HepG2 (cell line): ENCODE data around the gene RSPH4A. TPM values are rescaled to one million over a fixed set of nuclear protein-coding genes. Genes with fewer than 3 reads are reported as not detected.

Experiments
- EEA1 ChIP-seq: sonication (generic); formaldehyde crosslinking; IDR thresholded peaks from 2 replicates; pipeline ENCODE4 v1.5.1; 2020; ENCODE audit warnings: mild to moderate bottlenecking, missing genetic modification reagents, borderline replicate concordance
- FUBP1 ChIP-seq: sonication (generic); formaldehyde crosslinking; IDR thresholded peaks from 2 replicates; pipeline ENCODE4 v1.5.1; 2020; ENCODE audit warnings: missing genetic modification reagents, mild to moderate bottlenecking, borderline replicate concordance
- GATAD2A ChIP-seq: IDR thresholded peaks from 2 replicates; pipeline ENCODE4 v1.6.1; 2016
- GRHL1 ChIP-seq: sonication (generic); formaldehyde crosslinking; conservative IDR thresholded peaks from 2 replicates; pipeline ENCODE4 v1.8.0; 2022; ENCODE audit warnings: missing genetic modification reagents
- HNRNPL ChIP-seq: fragments of 200-400 bp; formaldehyde crosslinking; IDR thresholded peaks from 2 replicates; pipeline ENCODE4 v1.6.1; 2017; ENCODE audit warnings: mild to moderate bottlenecking, low read depth, low read length
- HOMEZ ChIP-seq: IDR thresholded peaks from 2 replicates; pipeline ENCODE4 v1.6.1; 2016; ENCODE audit warnings: low read depth
- HOXD1 ChIP-seq: sonication (generic); formaldehyde crosslinking; IDR thresholded peaks from 2 replicates; pipeline ENCODE4 v1.5.0; 2020; ENCODE audit warnings: missing genetic modification reagents
- MAFG ChIP-seq: sonication (generic); formaldehyde crosslinking; IDR thresholded peaks from 2 replicates; pipeline ENCODE4 v1.5.1; 2020; ENCODE audit warnings: mild to moderate bottlenecking, missing genetic modification reagents
- MAZ ChIP-seq, 2 experiments: sonication (generic) in 1 of 2; formaldehyde crosslinking in 1 of 2; IDR thresholded peaks; 2 replicates each; pipeline versions ENCODE4 v1.5.0 to v1.6.1; 2012 to 2020; ENCODE audit warnings: low read depth in 2 of 2, mild to moderate bottlenecking in 2 of 2, borderline replicate concordance in 1 of 2, improper control_type of control experiment in 1 of 2, low read length in 1 of 2, missing genetic modification reagents in 1 of 2, moderate library complexity in 1 of 2
- MEIS1 ChIP-seq: sonication (generic); formaldehyde crosslinking; IDR thresholded peaks from 2 replicates; pipeline ENCODE4 v1.9.0; 2021; ENCODE audit warnings: mild to moderate bottlenecking, missing genetic modification reagents, moderate library complexity, borderline replicate concordance
- PRPF4 ChIP-seq: fragments of 200-400 bp; formaldehyde crosslinking; IDR thresholded peaks from 2 replicates; pipeline ENCODE4 v1.6.1; 2016; ENCODE audit warnings: low read length, low read depth; ENCODE audit not compliant: poor library complexity, severe bottlenecking
- RBFOX2 ChIP-seq: fragments of 200-400 bp; formaldehyde crosslinking; IDR thresholded peaks from 2 replicates; pipeline ENCODE4 v1.6.1; 2017; ENCODE audit warnings: low read depth, mild to moderate bottlenecking, low read length
- TCF7 ChIP-seq: sonication (generic); IDR thresholded peaks from 2 replicates; pipeline ENCODE4 v1.6.1; 2016; ENCODE audit warnings: antibody characterized with exemption, low read depth
- THAP11 ChIP-seq: IDR thresholded peaks from 2 replicates; pipeline ENCODE4 v1.6.1; 2016; ENCODE audit warnings: missing biosample characterization, missing genetic modification reagents
- TSC22D2 ChIP-seq: sonication (generic); formaldehyde crosslinking; IDR thresholded peaks from 2 replicates; pipeline ENCODE4 v1.5.1; 2020; ENCODE audit warnings: missing genetic modification reagents, mild to moderate bottlenecking, borderline replicate concordance
- YY1 ChIP-seq: IDR thresholded peaks from 2 replicates; pipeline ENCODE4 v1.6.1; 2011; ENCODE audit warnings: low read length, low read depth, moderate library complexity, mild to moderate bottlenecking; ENCODE audit not compliant: insufficient read depth, insufficient replicate concordance
- ZBTB20 ChIP-seq: sonication (generic); formaldehyde crosslinking; IDR thresholded peaks from 2 replicates; pipeline ENCODE4 v1.8.1; 2023; ENCODE audit warnings: missing genetic modification reagents, low read depth, mild to moderate bottlenecking, borderline replicate concordance
- ZFAT ChIP-seq: sonication (generic); formaldehyde crosslinking; conservative IDR thresholded peaks from 2 replicates; pipeline ENCODE4 v1.8.1; 2023; ENCODE audit warnings: missing genetic modification reagents, inconsistent platforms
- ZNF235 ChIP-seq: sonication (generic); formaldehyde crosslinking; IDR thresholded peaks from 2 replicates; pipeline ENCODE4 v1.8.1; 2023; ENCODE audit warnings: mild to moderate bottlenecking, missing genetic modification reagents, borderline replicate concordance
- ZNF350 ChIP-seq: sonication (generic); formaldehyde crosslinking; IDR thresholded peaks from 2 replicates; pipeline ENCODE4 v1.4.0; 2020; ENCODE audit warnings: mild to moderate bottlenecking, low read depth, missing genetic modification reagents, borderline replicate concordance
- polyA plus RNA-seq, 8 experiments: library from polyadenylated mRNA; depleted of rRNA in 3 of 8; stranded (reverse) in 7 of 8; unstranded in 1 of 8; fragments of >200 nt; fragmentation: Illumina TruSeq in 4 of 8; extraction: Trizol in 4 of 8; gene quantifications; 2 replicates each; pipeline versions ENCODE4 v1.2.1 to v1.2.3, GENCODE V29; 2011 to 2016; ENCODE audit warnings: low read depth in 4 of 8, missing spikeins in 1 of 8, mixed read lengths in 1 of 8; ENCODE audit not compliant: insufficient read depth in 1 of 8
- total RNA-seq, 5 experiments: library from RNA; depleted of rRNA; stranded (reverse); fragments of >200 nt; fragmentation: Illumina TruSeq; extraction: Trizol; gene quantifications; 2 replicates each; pipeline ENCODE4 v1.2.3, GENCODE V29; 2016; ENCODE audit warnings: low read depth in 1 of 5
- TF ChIP-seq, protein P1 (sequence below): sonication (generic); formaldehyde crosslinking; IDR thresholded peaks from 2 replicates; pipeline ENCODE4 v1.5.0; 2020; ENCODE audit warnings: mild to moderate bottlenecking, missing genetic modification reagents
- TF ChIP-seq, protein P2 (sequence below): sonication (generic); formaldehyde crosslinking; IDR thresholded peaks from 2 replicates; pipeline ENCODE4 v1.5.0; 2020; ENCODE audit warnings: missing genetic modification reagents

The RSPH4A gene
- total and polyA plus RNA-seq, 2 of the 13 experiments (the other 11 are each of a cell fraction or from before 2014, with no cell fraction given): 0.24 to 0.40 TPM

DNA sequence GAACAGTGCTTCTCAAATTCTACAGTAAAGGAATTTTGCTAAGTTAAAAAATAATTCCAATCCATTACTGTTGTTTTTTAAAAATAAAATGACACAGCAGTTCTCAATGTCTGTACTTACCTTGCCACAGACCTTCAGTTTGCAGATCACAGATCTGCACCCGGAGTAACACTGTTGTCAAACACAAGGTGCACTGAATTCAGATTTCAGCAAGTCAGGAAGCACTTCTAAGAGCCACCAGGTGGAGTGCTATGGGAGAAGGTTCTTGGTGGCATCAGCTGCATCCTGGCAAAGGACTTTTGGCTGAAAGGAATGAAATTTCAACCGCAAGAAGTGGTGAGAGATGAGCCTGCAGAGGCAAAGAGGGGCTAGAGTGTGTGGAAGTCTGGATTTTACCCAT, 17.4 kb downstream of the RSPH4A start (continued):
- no peak for TF ChIP-seq PRPF4
- TF ChIP-seq, protein P1, sequence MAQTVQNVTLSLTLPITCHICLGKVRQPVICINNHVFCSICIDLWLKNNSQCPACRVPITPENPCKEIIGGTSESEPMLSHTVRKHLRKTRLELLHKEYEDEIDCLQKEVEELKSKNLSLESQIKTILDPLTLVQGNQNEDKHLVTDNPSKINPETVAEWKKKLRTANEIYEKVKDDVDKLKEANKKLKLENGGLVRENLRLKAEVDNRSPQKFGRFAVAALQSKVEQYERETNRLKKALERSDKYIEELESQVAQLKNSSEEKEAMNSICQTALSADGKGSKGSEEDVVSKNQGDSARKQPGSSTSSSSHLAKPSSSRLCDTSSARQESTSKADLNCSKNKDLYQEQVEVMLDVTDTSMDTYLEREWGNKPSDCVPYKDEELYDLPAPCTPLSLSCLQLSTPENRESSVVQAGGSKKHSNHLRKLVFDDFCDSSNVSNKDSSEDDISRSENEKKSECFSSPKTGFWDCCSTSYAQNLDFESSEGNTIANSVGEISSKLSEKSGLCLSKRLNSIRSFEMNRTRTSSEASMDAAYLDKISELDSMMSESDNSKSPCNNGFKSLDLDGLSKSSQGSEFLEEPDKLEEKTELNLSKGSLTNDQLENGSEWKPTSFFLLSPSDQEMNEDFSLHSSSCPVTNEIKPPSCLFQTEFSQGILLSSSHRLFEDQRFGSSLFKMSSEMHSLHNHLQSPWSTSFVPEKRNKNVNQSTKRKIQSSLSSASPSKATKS (CRISPR knock-in tag): no peak
- 0 out of 2 replicates have a peak, but pooled peaks have one; percentile 38 for TF ChIP-seq HOMEZ (CRISPR knock-in tag)
- no peak for TF ChIP-seq YY1
- TF ChIP-seq GRHL1 (CRISPR knock-in tag): no peak
- TF ChIP-seq MEIS1 (CRISPR knock-in tag): no peak
- TF ChIP-seq MAFG (CRISPR knock-in tag): no peak
- TF ChIP-seq, protein P2, sequence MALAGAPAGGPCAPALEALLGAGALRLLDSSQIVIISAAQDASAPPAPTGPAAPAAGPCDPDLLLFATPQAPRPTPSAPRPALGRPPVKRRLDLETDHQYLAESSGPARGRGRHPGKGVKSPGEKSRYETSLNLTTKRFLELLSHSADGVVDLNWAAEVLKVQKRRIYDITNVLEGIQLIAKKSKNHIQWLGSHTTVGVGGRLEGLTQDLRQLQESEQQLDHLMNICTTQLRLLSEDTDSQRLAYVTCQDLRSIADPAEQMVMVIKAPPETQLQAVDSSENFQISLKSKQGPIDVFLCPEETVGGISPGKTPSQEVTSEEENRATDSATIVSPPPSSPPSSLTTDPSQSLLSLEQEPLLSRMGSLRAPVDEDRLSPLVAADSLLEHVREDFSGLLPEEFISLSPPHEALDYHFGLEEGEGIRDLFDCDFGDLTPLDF (CRISPR knock-in tag): no peak
- TF ChIP-seq ZNF350 (CRISPR knock-in tag): no peak
- no peak for TF ChIP-seq TSC22D2 (CRISPR knock-in tag)
- no peak for TF ChIP-seq MAZ (IDR thresholded peaks at IDR 0.05; ENCODE audit: borderline replicate concordance, low read depth, low read length)
- no peak for TF ChIP-seq MAZ (CRISPR knock-in tag; IDR thresholded peaks at IDR 0.05; ENCODE audit: low read depth)
- TF ChIP-seq THAP11 (CRISPR knock-in tag): no peak
- TF ChIP-seq TCF7: no peak
- TF ChIP-seq ZFAT: no peak
- no peak for TF ChIP-seq HOXD1 (CRISPR knock-in tag)
- no peak for TF ChIP-seq ZBTB20
- TF ChIP-seq ZNF235 (CRISPR knock-in tag): no peak
- TF ChIP-seq HNRNPL: no peak
- no peak for TF ChIP-seq EEA1 (CRISPR knock-in tag)
- no peak for TF ChIP-seq FUBP1 (CRISPR knock-in tag)
- no peak for TF ChIP-seq RBFOX2
- TF ChIP-seq GATAD2A (CRISPR knock-in tag): peak; percentile 47; the same call in 1 of the 2 replicates
